GM18907 (cell line): Measurements from ENCODE around the gene PITX1.

Experiments
- ATAC-seq: cut with Tn5 transposase; IDR thresholded peaks from one replicate; pipeline ENCODE4 v1.9.1; 2021; ENCODE audit warnings: mild to moderate bottlenecking, moderate library complexity; ENCODE audit not compliant: unreplicated experiment

PITX1 gene

GRCh38 chr5:135030123-135030955 lies 3.7 kb downstream of the PITX1 start:
- no peak for ATAC-seq

GRCh38 chr5:135029477-135030122 lies 4.4 kb downstream of the PITX1 start:
- ATAC-seq, result no peak

- no peak for ATAC-seq
These were observed 5.1 kb downstream of the PITX1 start for GRCh38 chr5:135028791-135029476.

- no peak for ATAC-seq
These were observed 6.1 kb downstream of the PITX1 start for GRCh38 chr5:135027697-135028615.

GRCh38 chr5:135027266-135027696 lies 6.7 kb downstream of the PITX1 start:
- no peak for ATAC-seq

- no peak for ATAC-seq
These were observed 7.3 kb downstream of the PITX1 start for GRCh38 chr5:135026645-135027265.

- no peak for ATAC-seq
These were observed 8.0 kb downstream of the PITX1 start for GRCh38 chr5:135025730-135026644.

GRCh38 chr5:135024956-135025729 lies 8.9 kb downstream of the PITX1 start:
- ATAC-seq, result no peak

GRCh38 chr5:135020111-135020895 lies 13.7 kb downstream of the PITX1 start:
- no peak for ATAC-seq

- ATAC-seq, result no peak
These were observed 14.7 kb downstream of the PITX1 start for GRCh38 chr5:135019314-135019713.

GRCh38 chr5:135018457-135018856 lies 15.6 kb downstream of the PITX1 start:
- ATAC-seq, result no peak

GRCh38 chr5:135016861-135017290 lies 17.2 kb downstream of the PITX1 start:
- ATAC-seq, result no peak

- no peak for ATAC-seq
These were observed 18.1 kb downstream of the PITX1 start for GRCh38 chr5:135015942-135016341.

GRCh38 chr5:135013947-135014570 lies 20.0 kb downstream of the PITX1 start:
- no peak for ATAC-seq

- no peak for ATAC-seq
These were observed 20.6 kb downstream of the PITX1 start for GRCh38 chr5:135013445-135013844.

GRCh38 chr5:135012951-135013391 lies 21.1 kb downstream of the PITX1 start:
- no peak for ATAC-seq

GRCh38 chr5:135012033-135012588 lies 21.9 kb downstream of the PITX1 start:
- no peak for ATAC-seq
